M059J (cell line): ENCODE measurements around the gene METTL6. TPM values are rescaled to one million over a fixed set of nuclear protein-coding genes. Genes with fewer than 3 reads are reported as not detected.
"Not testable (repeated sequence)": the region's sequence is repeated elsewhere in the genome, so short reads cannot be mapped to it uniquely, and the experiment has no call there.

Experiments
- DNase-seq: peaks from one replicate; pipeline ENCODE4 v3.0.0-alpha.2; 2012; ENCODE audit warnings: low read depth
- total RNA-seq: library from RNA; depleted of rRNA; stranded (reverse); fragments of >200 nt; shearing (Covaris generic); gene quantifications from 2 replicates; pipeline ENCODE4 v1.2.3, GENCODE V29; 2014

Gene METTL6
- total RNA-seq, 1 experiment from 2014 or later, result 21.6 TPM

- DNase-seq, result no peak
Measured at GRCh38 chr3:15450438-15451215, 23.3 kb upstream of the METTL6 start.

GRCh38 chr3:15449489-15450224 is 22.3 kb upstream of the METTL6 start:
- no peak for DNase-seq

GRCh38 chr3:15443826-15444524 is 16.6 kb upstream of the METTL6 start:
- DNase-seq, result peak; percentile 67

- no peak for DNase-seq
Measured at GRCh38 chr3:15440891-15441290, 13.5 kb upstream of the METTL6 start.

- DNase-seq, result peak; percentile 69
Measured at GRCh38 chr3:15439476-15439875, 12.1 kb upstream of the METTL6 start.

- DNase-seq, result peak; percentile 7
Measured at GRCh38 chr3:15438983-15439382, 11.6 kb upstream of the METTL6 start.

GRCh38 chr3:15436246-15436645 is 8.9 kb upstream of the METTL6 start:
- DNase-seq, result no peak

GRCh38 chr3:15434756-15435155 is 7.4 kb upstream of the METTL6 start:
- no peak for DNase-seq

- no peak for DNase-seq
Measured at GRCh38 chr3:15433531-15433930, 6.2 kb upstream of the METTL6 start.

- no peak for DNase-seq
Measured at GRCh38 chr3:15431256-15431837, 4.0 kb upstream of the METTL6 start.

- DNase-seq, result no peak
Measured at GRCh38 chr3:15430624-15431023, 3.3 kb upstream of the METTL6 start.

- DNase-seq, result no peak
Measured at GRCh38 chr3:15429080-15429479, 1.7 kb upstream of the METTL6 start.

- DNase-seq, result peak; percentile 78
Measured at GRCh38 chr3:15428539-15428938, 1.2 kb upstream of the METTL6 start.

GRCh38 chr3:15427981-15428380 is 637 bp upstream of the METTL6 start:
- peak; percentile 3 for DNase-seq

- DNase-seq, result no peak
Measured at GRCh38 chr3:15426579-15427118, 695 bp downstream of the METTL6 start.

GRCh38 chr3:15420871-15421270 is 6.5 kb downstream of the METTL6 start:
- peak; percentile 68 for DNase-seq

- not testable (repeated sequence) for DNase-seq
Measured at GRCh38 chr3:15410966-15411365, 16.4 kb downstream of the METTL6 start.

GRCh38 chr3:15409774-15410173 is 17.6 kb downstream of the METTL6 start:
- no peak for DNase-seq

- no peak for DNase-seq
Measured at GRCh38 chr3:15409239-15409638, 18.1 kb downstream of the METTL6 start.

GRCh38 chr3:15405448-15406050 is 21.8 kb downstream of the METTL6 start:
- peak; percentile 57 for DNase-seq

GRCh38 chr3:15404767-15405166 is 22.6 kb downstream of the METTL6 start:
- DNase-seq, result no peak
